HepG2 (cell line): ENCODE results near the gene ARFGEF2. TPM values are rescaled to one million over a fixed set of nuclear protein-coding genes. Genes with fewer than 3 reads are reported as not detected.
A peak's percentile ranks its signal among the peaks of the same experiment; 100 is the strongest.

Source experiments
- ARID2 ChIP-seq: sonication (generic); formaldehyde crosslinking; IDR thresholded peaks from 2 replicates; pipeline ENCODE4 v1.8.1; 2022; ENCODE audit warnings: mild to moderate bottlenecking, missing genetic modification reagents, borderline replicate concordance
- ATF7 ChIP-seq, 2 experiments: fragments of 450-650 bp in 1 of 2; sonication (generic) in 1 of 2; formaldehyde crosslinking in 1 of 2; IDR thresholded peaks; 2 replicates each; pipeline versions ENCODE4 v1.4.0 to v1.6.1; 2016 to 2020; ENCODE audit warnings: antibody characterized with exemption in 1 of 2, mild to moderate bottlenecking in 1 of 2, missing genetic modification reagents in 1 of 2
- BRD4 ChIP-seq: sonication (generic); formaldehyde crosslinking; IDR thresholded peaks from 2 replicates; pipeline ENCODE4 v1.4.0; 2020; ENCODE audit warnings: missing genetic modification reagents
- FOXC1 ChIP-seq: sonication (generic); formaldehyde crosslinking; IDR thresholded peaks from 2 replicates; pipeline ENCODE4 v1.8.0; 2022; ENCODE audit warnings: mild to moderate bottlenecking, missing genetic modification reagents, borderline replicate concordance
- HOXA5 ChIP-seq: sonication (generic); formaldehyde crosslinking; IDR thresholded peaks from 2 replicates; pipeline ENCODE4 v1.4.0; 2020; ENCODE audit warnings: missing genetic modification reagents
- MTERF4 ChIP-seq: sonication (generic); formaldehyde crosslinking; IDR thresholded peaks from 2 replicates; pipeline ENCODE4 v1.8.0; 2023; ENCODE audit warnings: mild to moderate bottlenecking, missing genetic modification reagents
- NKX3-1 ChIP-seq: sonication (generic); formaldehyde crosslinking; IDR thresholded peaks from 2 replicates; pipeline ENCODE4 v1.5.0; 2020; ENCODE audit warnings: missing genetic modification reagents
- RORA ChIP-seq: sonication (generic); formaldehyde crosslinking; IDR thresholded peaks from 2 replicates; pipeline ENCODE4 v1.5.0; 2020; ENCODE audit warnings: mild to moderate bottlenecking, missing genetic modification reagents, moderate library complexity
- TOE1 ChIP-seq: sonication (generic); formaldehyde crosslinking; IDR thresholded peaks from 2 replicates; pipeline ENCODE4 v1.4.0; 2020; ENCODE audit warnings: mild to moderate bottlenecking, missing genetic modification reagents
- ZBTB4 ChIP-seq: sonication (generic); formaldehyde crosslinking; IDR thresholded peaks from 2 replicates; pipeline ENCODE4 v1.4.0; 2020; ENCODE audit warnings: missing genetic modification reagents, mild to moderate bottlenecking, borderline replicate concordance
- ZMYM4 ChIP-seq: sonication (generic); formaldehyde crosslinking; IDR thresholded peaks from 2 replicates; pipeline ENCODE4 v1.8.1; 2023; ENCODE audit warnings: mild to moderate bottlenecking, missing genetic modification reagents
- ZNF333 ChIP-seq: sonication (generic); formaldehyde crosslinking; IDR thresholded peaks from 2 replicates; pipeline ENCODE4 v1.4.0; 2020; ENCODE audit warnings: mild to moderate bottlenecking, missing genetic modification reagents, borderline replicate concordance
- polyA plus RNA-seq, 8 experiments: library from polyadenylated mRNA; depleted of rRNA in 3 of 8; stranded (reverse) in 7 of 8; unstranded in 1 of 8; fragments of >200 nt; fragmentation: Illumina TruSeq in 4 of 8; extraction: Trizol in 4 of 8; gene quantifications; 2 replicates each; pipeline versions ENCODE4 v1.2.1 to v1.2.3, GENCODE V29; 2011 to 2016; ENCODE audit warnings: low read depth in 4 of 8, missing spikeins in 1 of 8, mixed read lengths in 1 of 8; ENCODE audit not compliant: insufficient read depth in 1 of 8
- total RNA-seq, 5 experiments: library from RNA; depleted of rRNA; stranded (reverse); fragments of >200 nt; fragmentation: Illumina TruSeq; extraction: Trizol; gene quantifications; 2 replicates each; pipeline ENCODE4 v1.2.3, GENCODE V29; 2016; ENCODE audit warnings: low read depth in 1 of 5
- TF ChIP-seq, protein P1 (sequence below): sonication (generic); formaldehyde crosslinking; IDR thresholded peaks from 2 replicates; pipeline ENCODE4 v1.5.0; 2020; ENCODE audit warnings: missing genetic modification reagents
- TF ChIP-seq, protein P2 (sequence below): sonication (generic); formaldehyde crosslinking; conservative IDR thresholded peaks from 2 replicates; pipeline ENCODE4 v1.8.1; 2023; ENCODE audit warnings: missing genetic modification reagents
- TF ChIP-seq, protein P3 (sequence below): sonication (generic); formaldehyde crosslinking; IDR thresholded peaks from 2 replicates; pipeline ENCODE4 v1.5.1; 2020; ENCODE audit warnings: mild to moderate bottlenecking, missing genetic modification reagents, moderate library complexity
- TF ChIP-seq, protein P4 (sequence below): sonication (generic); formaldehyde crosslinking; IDR thresholded peaks from 2 replicates; pipeline ENCODE4 v1.8.0; 2022; ENCODE audit warnings: mild to moderate bottlenecking, missing genetic modification reagents, moderate library complexity

ARFGEF2 gene
- total and polyA plus RNA-seq, 2 of the 13 experiments (the other 11 are each of a cell fraction or from before 2014, with no cell fraction given) = 44.0 to 60.8 TPM

GRCh38 chr20:49045440-49046086, 124.1 kb downstream of the ARFGEF2 start (continued):
- TF ChIP-seq ZBTB4 (CRISPR knock-in tag) = no peak
- no peak for TF ChIP-seq FOXC1 (CRISPR knock-in tag)
- TF ChIP-seq ATF7 (IDR thresholded peaks at IDR 0.05) = no peak
- no peak for TF ChIP-seq ATF7 (CRISPR knock-in tag; IDR thresholded peaks at IDR 0.05)
- peak; percentile 87; the same call in 1 of the 2 replicates for TF ChIP-seq ARID2
- TF ChIP-seq, protein P1, sequence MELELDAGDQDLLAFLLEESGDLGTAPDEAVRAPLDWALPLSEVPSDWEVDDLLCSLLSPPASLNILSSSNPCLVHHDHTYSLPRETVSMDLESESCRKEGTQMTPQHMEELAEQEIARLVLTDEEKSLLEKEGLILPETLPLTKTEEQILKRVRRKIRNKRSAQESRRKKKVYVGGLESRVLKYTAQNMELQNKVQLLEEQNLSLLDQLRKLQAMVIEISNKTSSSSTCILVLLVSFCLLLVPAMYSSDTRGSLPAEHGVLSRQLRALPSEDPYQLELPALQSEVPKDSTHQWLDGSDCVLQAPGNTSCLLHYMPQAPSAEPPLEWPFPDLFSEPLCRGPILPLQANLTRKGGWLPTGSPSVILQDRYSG (CRISPR knock-in tag) = no peak
- no peak for TF ChIP-seq HOXA5 (CRISPR knock-in tag)
- TF ChIP-seq BRD4 (CRISPR knock-in tag) = no peak
- TF ChIP-seq MTERF4 (CRISPR knock-in tag) = peak; percentile 78; the same call in 1 of the 2 replicates
- TF ChIP-seq TOE1 (CRISPR knock-in tag) = no peak
- no peak for TF ChIP-seq NKX3-1
- TF ChIP-seq ZNF333 (CRISPR knock-in tag) = no peak
- TF ChIP-seq, protein P2, sequence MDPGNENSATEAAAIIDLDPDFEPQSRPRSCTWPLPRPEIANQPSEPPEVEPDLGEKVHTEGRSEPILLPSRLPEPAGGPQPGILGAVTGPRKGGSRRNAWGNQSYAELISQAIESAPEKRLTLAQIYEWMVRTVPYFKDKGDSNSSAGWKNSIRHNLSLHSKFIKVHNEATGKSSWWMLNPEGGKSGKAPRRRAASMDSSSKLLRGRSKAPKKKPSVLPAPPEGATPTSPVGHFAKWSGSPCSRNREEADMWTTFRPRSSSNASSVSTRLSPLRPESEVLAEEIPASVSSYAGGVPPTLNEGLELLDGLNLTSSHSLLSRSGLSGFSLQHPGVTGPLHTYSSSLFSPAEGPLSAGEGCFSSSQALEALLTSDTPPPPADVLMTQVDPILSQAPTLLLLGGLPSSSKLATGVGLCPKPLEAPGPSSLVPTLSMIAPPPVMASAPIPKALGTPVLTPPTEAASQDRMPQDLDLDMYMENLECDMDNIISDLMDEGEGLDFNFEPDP (CRISPR knock-in tag) = peak; percentile 93; the same call in 1 of the 2 replicates
- TF ChIP-seq RORA (CRISPR knock-in tag) = no peak
- TF ChIP-seq ZMYM4 (CRISPR knock-in tag) = 0 out of 2 replicates have a peak, but pooled peaks have one; percentile 33
- TF ChIP-seq, protein P3, sequence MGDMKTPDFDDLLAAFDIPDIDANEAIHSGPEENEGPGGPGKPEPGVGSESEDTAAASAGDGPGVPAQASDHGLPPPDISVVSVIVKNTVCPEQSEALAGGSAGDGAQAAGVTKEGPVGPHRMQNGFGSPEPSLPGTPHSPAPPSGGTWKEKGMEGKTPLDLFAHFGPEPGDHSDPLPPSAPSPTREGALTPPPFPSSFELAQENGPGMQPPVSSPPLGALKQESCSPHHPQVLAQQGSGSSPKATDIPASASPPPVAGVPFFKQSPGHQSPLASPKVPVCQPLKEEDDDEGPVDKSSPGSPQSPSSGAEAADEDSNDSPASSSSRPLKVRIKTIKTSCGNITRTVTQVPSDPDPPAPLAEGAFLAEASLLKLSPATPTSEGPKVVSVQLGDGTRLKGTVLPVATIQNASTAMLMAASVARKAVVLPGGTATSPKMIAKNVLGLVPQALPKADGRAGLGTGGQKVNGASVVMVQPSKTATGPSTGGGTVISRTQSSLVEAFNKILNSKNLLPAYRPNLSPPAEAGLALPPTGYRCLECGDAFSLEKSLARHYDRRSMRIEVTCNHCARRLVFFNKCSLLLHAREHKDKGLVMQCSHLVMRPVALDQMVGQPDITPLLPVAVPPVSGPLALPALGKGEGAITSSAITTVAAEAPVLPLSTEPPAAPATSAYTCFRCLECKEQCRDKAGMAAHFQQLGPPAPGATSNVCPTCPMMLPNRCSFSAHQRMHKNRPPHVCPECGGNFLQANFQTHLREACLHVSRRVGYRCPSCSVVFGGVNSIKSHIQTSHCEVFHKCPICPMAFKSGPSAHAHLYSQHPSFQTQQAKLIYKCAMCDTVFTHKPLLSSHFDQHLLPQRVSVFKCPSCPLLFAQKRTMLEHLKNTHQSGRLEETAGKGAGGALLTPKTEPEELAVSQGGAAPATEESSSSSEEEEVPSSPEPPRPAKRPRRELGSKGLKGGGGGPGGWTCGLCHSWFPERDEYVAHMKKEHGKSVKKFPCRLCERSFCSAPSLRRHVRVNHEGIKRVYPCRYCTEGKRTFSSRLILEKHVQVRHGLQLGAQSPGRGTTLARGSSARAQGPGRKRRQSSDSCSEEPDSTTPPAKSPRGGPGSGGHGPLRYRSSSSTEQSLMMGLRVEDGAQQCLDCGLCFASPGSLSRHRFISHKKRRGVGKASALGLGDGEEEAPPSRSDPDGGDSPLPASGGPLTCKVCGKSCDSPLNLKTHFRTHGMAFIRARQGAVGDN (CRISPR knock-in tag) = no peak
- TF ChIP-seq, protein P4, sequence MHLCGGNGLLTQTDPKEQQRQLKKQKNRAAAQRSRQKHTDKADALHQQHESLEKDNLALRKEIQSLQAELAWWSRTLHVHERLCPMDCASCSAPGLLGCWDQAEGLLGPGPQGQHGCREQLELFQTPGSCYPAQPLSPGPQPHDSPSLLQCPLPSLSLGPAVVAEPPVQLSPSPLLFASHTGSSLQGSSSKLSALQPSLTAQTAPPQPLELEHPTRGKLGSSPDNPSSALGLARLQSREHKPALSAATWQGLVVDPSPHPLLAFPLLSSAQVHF = no peak
